Gastrocnemius medialis (tissue), 4 donors: ENCODE data around the gene RNF44. TPM values are rescaled to one million over a fixed set of nuclear protein-coding genes. Genes with fewer than 3 reads are reported as not detected.

Source experiments
- ATAC-seq, 2 donors: fragments of 150-250 bp; one replicate each; pipeline ENCODE4 v1.9.1; 2016
- DNase-seq, 2 donors: peaks; one replicate each; pipeline ENCODE4 v3.0.0-alpha.2; 2019
- H3K27ac ChIP-seq, 4 donors: fragments of 200-600 bp; sonication (generic); 1 replicate in 1 of 4; 2 replicates in 3 of 4; pipeline ENCODE4 v1.5.1; 2016 to 2018; ENCODE audit warnings: mild to moderate bottlenecking in 2 of 4, moderate library complexity in 1 of 4
- H3K27me3 ChIP-seq, 3 donors: fragments of 200-600 bp; sonication (generic) in 2 of 3; 1 replicate in 1 of 3; 2 replicates in 2 of 3; pipeline versions ENCODE4 v1.5.1 to v1.6.0; 2016 to 2019; ENCODE audit warnings: mild to moderate bottlenecking in 1 of 3, moderate library complexity in 1 of 3
- H3K36me3 ChIP-seq, 2 donors: fragments of 200-600 bp; sonication (generic) in 1 of 2; one replicate each; pipeline ENCODE4 v1.5.1; 2017 to 2018
- H3K4me1 ChIP-seq, 2 donors: fragments of 200-600 bp; sonication (generic) in 1 of 2; one replicate each; pipeline ENCODE4 v1.5.1; 2016 to 2017; ENCODE audit warnings: mild to moderate bottlenecking in 2 of 2
- H3K4me3 ChIP-seq, 4 donors: fragments of 200-600 bp; sonication (generic) in 3 of 4; 1 replicate in 1 of 4; 2 replicates in 3 of 4; pipeline ENCODE4 v1.5.1; 2016 to 2019; ENCODE audit warnings: mild to moderate bottlenecking in 2 of 4
- H3K9me3 ChIP-seq, 3 donors: fragments of 200-600 bp; sonication (generic) in 2 of 3; 1 replicate in 1 of 3; 2 replicates in 2 of 3; pipeline ENCODE4 v1.5.1; 2016 to 2019
- POLR2A ChIP-seq, 2 donors: fragments of 450-650 bp; IDR thresholded peaks; one replicate each; pipeline ENCODE4 v1.6.1; 2017; ENCODE audit warnings: antibody characterized with exemption in 2 of 2, mild to moderate bottlenecking in 2 of 2, moderate library complexity in 2 of 2
- in situ Hi-C, 4 donors: fragments of 200-750 bp; cut with MboI; loops; one replicate each; pipeline versions ENCODE4 v1.15.0 to v1.8.0; 2017; ENCODE audit warnings: low sequenced_read_pairs in 4 of 4
- intact Hi-C: fragments of 100-400 bp; cut with DNase I; formaldehyde crosslinking; loops from one replicate; pipeline ENCODE4 v1.15.1; 2023; ENCODE audit warnings: low total_unique reads
- total RNA-seq, 4 donors: library from RNA; depleted of rRNA; stranded (reverse); fragments of >200 nt; gene quantifications; one replicate each; pipeline versions ENCODE4 v1.1.0 to v1.2.3, GENCODE V29; 2016
- TF ChIP-seq, protein P1 (sequence below), 5 experiments: fragments of 450-650 bp in 3 of 5; fragments of 200-600 bp in 2 of 5; sonication (generic) in 2 of 5; IDR thresholded peaks in 4 of 5; conservative IDR thresholded peaks in 1 of 5; 1 replicate in 4 of 5; 2 replicates in 1 of 5; pipeline ENCODE4 v1.5.1; 2016 to 2019; ENCODE audit warnings: antibody characterized with exemption in 5 of 5, mild to moderate bottlenecking in 3 of 5, moderate library complexity in 3 of 5

RNF44 gene
- total RNA-seq, 4 donors from 2014 or later = 4.1 to 7.0 (median 6.7) TPM

DNA sequence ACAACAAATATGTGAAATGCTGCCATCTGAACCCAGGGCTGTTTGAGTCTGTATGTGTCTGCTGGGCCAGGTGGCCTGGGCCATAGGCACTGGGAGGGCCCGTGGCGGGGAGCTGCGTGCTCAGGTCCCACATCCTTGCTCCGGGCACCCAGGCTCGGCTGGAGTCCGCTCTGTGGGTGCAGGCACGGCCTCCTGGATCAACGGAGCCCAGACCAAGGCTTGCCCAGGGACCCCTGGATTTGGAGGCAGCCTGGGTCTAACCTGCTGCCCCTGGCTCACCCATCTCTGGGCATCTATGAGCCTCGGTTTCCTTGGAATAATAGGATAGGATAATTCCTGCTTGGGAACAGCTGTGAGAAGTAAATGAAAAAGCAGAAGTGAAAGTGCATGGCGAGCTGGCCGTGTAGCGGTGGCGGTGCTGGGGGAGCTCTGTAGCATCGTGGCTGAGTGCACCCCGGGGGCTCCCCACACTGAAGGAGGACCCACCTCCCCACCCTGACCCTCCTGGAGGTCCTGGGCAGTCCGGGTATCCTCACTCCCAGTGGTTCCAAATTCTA lies 13.2 kb upstream of the RNF44 start:
- no peak for ATAC-seq
- no peaks in the 10 kb centered on the region for H3K9me3 ChIP-seq
- H3K27ac ChIP-seq = no peak overlapping the region
- TF ChIP-seq, protein P1, sequence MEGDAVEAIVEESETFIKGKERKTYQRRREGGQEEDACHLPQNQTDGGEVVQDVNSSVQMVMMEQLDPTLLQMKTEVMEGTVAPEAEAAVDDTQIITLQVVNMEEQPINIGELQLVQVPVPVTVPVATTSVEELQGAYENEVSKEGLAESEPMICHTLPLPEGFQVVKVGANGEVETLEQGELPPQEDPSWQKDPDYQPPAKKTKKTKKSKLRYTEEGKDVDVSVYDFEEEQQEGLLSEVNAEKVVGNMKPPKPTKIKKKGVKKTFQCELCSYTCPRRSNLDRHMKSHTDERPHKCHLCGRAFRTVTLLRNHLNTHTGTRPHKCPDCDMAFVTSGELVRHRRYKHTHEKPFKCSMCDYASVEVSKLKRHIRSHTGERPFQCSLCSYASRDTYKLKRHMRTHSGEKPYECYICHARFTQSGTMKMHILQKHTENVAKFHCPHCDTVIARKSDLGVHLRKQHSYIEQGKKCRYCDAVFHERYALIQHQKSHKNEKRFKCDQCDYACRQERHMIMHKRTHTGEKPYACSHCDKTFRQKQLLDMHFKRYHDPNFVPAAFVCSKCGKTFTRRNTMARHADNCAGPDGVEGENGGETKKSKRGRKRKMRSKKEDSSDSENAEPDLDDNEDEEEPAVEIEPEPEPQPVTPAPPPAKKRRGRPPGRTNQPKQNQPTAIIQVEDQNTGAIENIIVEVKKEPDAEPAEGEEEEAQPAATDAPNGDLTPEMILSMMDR (IDR thresholded peaks at IDR 0.05 in 4 of 5, conservative IDR thresholded peaks at IDR 0.05 in 1 of 5) = no peak
- no peak for TF ChIP-seq POLR2A (IDR thresholded peaks at IDR 0.05)
- in situ Hi-C loops (no loop called here), intact Hi-C loops (no loop called here)
- DNase-seq = no peak
- no peak overlapping the region for H3K4me3 ChIP-seq
- H3K4me1 ChIP-seq = no peaks in the 10 kb centered on the region
- no peaks in the 10 kb centered on the region for H3K36me3 ChIP-seq
- H3K27me3 ChIP-seq = peaks cover 12 to 32% (median 18%) of the 10 kb centered on the region in 3 donors

DNA sequence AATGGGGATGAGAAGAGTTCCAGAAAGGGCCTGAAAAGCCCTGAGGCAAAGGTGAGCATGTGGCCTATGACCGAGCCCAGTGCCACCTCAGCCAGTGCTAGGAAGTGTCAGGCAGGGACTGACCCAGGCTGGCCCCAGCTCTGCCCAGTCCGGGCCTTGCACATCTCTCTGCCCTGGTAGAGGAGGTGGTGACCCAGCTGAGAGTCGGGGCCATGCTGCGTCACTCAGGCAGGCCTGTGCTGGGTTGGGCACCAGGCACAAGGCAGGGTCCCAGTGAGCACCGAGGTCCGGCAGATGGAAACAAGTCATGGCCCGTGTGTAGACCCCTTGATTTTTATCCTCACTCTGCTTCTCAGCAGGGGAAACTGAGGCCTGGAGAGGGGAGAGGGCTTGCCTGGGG lies 12.7 kb upstream of the RNF44 start:
- TF ChIP-seq, protein P1 (IDR thresholded peaks at IDR 0.05 in 4 of 5, conservative IDR thresholded peaks at IDR 0.05 in 1 of 5) = no peak
- no peak for TF ChIP-seq POLR2A (IDR thresholded peaks at IDR 0.05)
- H3K27ac ChIP-seq = no peak overlapping the region
- ATAC-seq (no peak), DNase-seq (no peak)
- in situ Hi-C loops (loop anchor here in 2 of 4 donors (25.0 kb wide), 3 partner anchors 113 to 462 kb away; partner anchors contain the start of genes CLTB (in 1 of the 2), FAF2 (in 1 of the 2), UIMC1 (in 1 of the 2) and ZNF346 (in 1 of the 2)), intact Hi-C loops (no loop called here)
- no peaks in the 10 kb centered on the region for H3K9me3 ChIP-seq
- no peak overlapping the region for H3K4me3 ChIP-seq
- peaks cover 12 to 32% (median 18%) of the 10 kb centered on the region in 3 donors for H3K27me3 ChIP-seq
- peaks cover 0 to 3% of the 10 kb centered on the region in 2 donors for H3K4me1 ChIP-seq
- no peaks in the 10 kb centered on the region for H3K36me3 ChIP-seq

DNA sequence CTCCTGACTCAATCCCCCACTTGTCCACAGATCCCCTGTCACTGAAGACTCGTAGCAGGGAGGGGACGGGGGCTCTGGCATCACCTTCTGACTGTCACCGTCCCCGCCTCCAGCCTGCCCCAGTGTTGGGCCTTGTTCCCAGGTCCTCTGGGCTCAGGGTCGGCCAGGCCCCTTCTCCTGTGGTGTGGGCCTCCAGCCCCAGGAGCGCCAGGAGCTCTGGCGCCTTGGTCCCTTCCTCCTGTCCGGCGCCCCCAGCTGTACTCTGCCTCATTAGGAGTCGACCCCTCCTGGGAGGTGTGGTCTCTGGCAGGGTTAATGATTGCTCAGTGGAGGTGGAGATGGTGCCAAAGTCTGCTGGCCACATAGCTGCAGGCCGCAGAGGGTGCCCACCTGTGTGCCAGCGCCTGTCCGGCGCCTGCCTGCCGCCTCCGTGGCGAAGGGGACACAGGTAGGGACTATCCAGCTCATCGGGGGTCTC lies 11.8 kb upstream of the RNF44 start, which contains the start of gene CDHR2:
Gene CDHR2, plus strand, starts transcription at position 376 of the 478 bp plus-strand sequence. CDS start 16,011 bp downstream, outside the sequence.
- intact Hi-C loops (no loop called here), in situ Hi-C loops (loop anchor here in 2 of 4 donors (25.0 kb wide), 3 partner anchors 112 to 463 kb away; partner anchors contain the start of genes CLTB (in 1 of the 2), FAF2 (in 1 of the 2), UIMC1 (in 1 of the 2) and ZNF346 (in 1 of the 2))
- H3K4me3 ChIP-seq = no peak within 1 kb of the TSS
- ATAC-seq = no peak
- TF ChIP-seq POLR2A (IDR thresholded peaks at IDR 0.05) = no peak
- TF ChIP-seq, protein P1 (IDR thresholded peaks at IDR 0.05 in 4 of 5, conservative IDR thresholded peaks at IDR 0.05 in 1 of 5) = no peak
- peaks cover 6 to 9% of the 10 kb centered on the region in 2 donors for H3K4me1 ChIP-seq
- peaks cover 7 to 26% (median 12%) of the 10 kb centered on the region in 3 donors for H3K27me3 ChIP-seq
- H3K27ac ChIP-seq = no peak within 1 kb of the TSS
- no peak for DNase-seq
- no peaks in the 10 kb centered on the region for H3K36me3 ChIP-seq
- no peaks in the 10 kb centered on the region for H3K9me3 ChIP-seq

DNA sequence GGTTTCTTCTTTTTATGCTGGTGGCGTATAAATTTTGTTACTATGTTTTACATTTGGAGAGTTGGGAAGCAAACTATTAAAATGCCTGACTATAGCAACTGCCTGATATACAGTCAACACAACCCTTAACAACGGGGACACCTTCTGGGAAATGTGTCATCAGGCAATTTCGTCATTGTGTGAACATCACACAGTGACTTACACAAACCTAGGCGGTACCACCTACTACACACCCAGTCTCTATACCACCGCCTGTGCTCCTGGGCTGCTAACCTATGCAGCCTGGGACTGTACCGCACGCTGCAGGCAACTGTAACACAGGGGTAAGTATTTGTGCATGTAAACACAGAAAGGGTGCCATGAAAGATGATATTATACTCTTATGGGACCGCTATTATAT lies 10.6 kb upstream of the RNF44 start:
- H3K36me3 ChIP-seq = no peaks in the 10 kb centered on the region
- intact Hi-C loops (no loop called here), in situ Hi-C loops (loop anchor here in 2 of 4 donors (25.0 kb wide), 3 partner anchors 111 to 464 kb away; partner anchors contain the start of genes CLTB (in 1 of the 2), FAF2 (in 1 of the 2), UIMC1 (in 1 of the 2) and ZNF346 (in 1 of the 2))
- H3K27me3 ChIP-seq = peaks cover 0 to 14% (median 2%) of the 10 kb centered on the region in 3 donors
- H3K9me3 ChIP-seq = no peaks in the 10 kb centered on the region
- ATAC-seq (no peak), DNase-seq (no peak)
- peaks cover 7 to 14% of the 10 kb centered on the region in 2 donors for H3K4me1 ChIP-seq
- no peak for TF ChIP-seq POLR2A (IDR thresholded peaks at IDR 0.05)
- TF ChIP-seq, protein P1 (IDR thresholded peaks at IDR 0.05 in 4 of 5, conservative IDR thresholded peaks at IDR 0.05 in 1 of 5) = no peak
- no peak overlapping the region for H3K4me3 ChIP-seq
- no peak overlapping the region for H3K27ac ChIP-seq
